ENCODE results near the gene IP6K3.

Gene IP6K3

GRCh38 chr6:33720998-33721397 lies 25.7 kb downstream of the IP6K3 start:
- no peak for DNase-seq

DNA sequence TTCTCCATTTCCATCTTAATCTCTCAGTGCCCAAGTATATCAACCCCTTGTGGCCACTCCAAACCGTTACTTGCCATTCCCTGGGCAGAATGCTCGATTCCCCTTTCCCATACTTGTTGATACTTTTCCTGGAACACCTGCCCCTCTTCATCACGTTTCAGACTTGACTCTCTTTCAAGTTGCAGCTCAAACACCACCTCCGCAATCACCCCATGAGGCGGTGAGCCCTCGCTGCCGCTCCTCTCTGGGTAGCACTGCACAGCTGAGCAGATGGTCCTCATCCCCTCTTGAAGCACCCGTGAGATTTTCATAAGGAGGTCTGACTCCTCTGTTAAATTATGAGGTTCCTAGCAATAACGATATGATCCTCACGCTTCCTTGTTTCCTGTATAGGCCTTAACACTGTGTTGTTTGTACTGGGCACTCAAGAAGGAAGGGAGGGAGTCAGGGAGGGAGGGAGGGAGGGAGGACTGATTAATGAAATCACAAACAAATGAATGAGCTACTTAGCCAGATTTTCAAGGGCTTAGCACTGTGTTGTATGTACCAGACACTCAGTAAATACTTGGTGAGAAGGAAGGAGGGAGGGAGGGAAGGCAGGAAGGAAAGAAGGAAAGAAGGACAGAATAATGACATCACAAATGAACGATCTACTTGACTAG lies 27.2 kb downstream of the IP6K3 start:
- DNase-seq, result no peak

DNA sequence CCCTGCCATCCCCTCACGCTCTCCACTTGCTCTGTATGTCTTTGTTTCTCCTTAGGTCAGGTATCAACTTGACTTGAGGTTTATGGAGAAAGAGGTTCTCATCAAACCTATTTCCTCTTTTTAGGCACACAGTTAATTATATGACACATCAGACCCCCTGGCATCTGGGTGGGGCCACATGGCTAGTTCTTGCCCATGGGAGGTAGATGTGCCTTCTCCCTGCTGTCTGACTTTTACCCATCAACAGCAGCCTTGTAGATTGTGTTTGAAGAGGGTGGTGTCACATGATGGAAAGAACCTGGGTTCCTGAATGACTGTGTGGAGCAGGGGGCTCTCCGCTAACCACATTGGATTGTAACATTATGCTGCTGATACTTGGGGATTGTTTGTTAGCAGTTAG lies 28.0 kb downstream of the IP6K3 start:
- DNase-seq, result no peak

DNA sequence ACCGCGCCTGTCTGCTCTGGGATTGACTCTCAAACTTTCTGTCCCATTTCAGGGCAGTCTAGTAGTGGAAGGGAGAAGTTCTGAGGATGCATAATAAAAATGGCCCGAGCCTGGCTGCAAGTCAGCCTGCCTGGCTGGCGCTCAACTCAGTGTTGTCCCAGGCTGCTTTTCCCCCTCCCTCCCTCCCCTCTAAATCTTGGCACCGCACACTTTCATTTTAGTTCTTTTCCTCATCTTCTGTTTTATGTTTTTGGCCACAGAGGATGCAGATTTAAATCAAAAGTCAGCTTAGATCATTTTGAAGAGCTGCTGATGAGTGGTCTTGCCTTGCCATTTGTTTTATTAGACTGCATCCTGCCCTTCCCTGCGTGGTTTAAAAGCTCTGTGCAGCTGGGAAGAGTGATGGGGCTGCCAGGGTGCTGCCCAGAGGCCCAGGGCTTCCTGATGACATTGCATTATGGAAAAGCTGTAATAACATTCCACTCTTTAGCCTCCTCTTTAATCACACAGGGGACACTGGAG lies 28.7 kb downstream of the IP6K3 start:
- no peak for DNase-seq

DNA sequence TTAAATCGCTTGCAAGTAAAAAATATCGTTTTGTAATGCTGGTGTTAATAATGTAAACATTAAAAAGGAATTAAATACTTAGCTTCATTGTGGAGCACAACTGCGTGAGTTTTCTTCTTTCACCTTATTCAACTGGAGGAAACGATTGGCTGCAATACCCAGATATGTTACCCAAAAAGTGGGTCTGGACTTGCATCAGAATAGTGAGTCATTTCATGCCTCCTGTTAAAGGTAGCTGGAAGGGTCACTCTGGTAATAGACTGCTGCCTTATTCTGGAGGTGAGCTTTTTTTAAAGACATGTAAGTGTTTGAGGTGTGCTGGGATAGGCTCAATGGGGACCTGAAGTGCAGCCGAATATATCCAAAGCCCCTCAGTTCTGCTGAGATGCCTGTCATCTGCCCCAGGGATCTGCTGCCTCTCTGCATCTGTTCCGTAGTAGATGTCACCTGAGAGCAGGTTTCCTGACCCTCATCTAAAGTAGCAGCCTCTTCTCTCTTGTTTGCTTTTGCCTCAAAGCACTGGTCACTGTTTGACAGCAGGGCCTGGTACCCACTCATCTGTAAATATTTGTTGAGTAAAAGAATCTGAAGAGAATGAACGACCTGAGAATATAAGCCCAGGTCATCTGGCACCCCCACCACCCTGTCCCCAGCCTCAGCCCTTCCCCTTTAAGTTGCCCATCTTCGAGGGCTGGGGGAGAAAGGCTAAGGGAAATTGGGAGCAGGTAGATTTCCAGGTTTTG lies 29.6 kb downstream of the IP6K3 start:
- no peak for DNase-seq

GRCh38 chr6:33716379-33716778 lies 30.3 kb downstream of the IP6K3 start:
- no peak for DNase-seq

DNA sequence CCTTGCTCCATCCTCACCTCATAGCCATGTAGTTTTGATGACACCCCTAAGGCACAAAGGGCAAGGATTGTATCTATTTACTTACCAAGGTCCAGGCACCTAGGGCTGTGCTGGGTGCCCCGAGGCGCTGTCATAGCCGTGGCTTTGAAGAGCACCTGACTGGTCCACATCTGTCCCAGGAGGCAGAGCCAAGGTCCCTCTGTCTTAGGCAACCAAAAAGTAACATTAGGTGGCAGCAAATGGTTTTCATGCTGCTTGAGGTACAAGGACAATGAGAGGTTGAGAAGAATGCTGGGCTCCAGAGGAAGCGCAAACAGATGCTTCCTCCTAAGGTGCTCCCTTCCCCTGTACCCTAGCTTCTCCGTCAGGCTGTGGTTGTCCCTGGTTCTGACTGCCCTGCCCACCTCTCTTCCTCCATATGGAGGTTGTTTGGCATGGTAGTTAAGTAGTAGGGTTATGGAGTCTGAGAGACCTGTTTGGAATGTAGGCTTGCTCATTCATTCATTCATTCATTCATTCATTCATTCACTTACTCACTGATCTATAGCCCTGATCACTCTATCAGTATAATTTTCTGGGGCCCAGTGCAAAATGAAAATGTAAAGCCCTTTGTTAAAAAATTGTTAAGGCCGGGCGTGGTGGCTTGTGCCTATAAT lies 32.2 kb downstream of the IP6K3 start:
- no peak for DNase-seq

DNA sequence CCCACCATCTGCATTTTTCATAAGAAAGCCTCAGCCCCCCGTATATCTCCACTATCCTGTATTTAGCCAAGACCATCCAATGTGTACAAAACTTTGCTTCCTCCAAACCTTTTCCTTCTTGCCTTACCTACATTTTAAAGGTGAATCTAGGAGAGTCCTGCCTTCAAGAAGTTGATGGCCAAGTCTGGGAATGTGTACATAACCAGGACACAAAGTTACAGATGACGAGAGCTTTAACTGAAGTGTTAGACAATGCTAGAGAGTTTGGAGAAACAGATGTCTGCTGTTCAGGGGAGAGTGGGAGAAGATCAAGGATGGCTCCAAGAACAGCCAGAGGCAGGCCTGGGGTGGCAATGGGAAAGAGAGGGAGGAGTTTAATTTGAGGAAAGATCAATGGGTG lies 32.9 kb downstream of the IP6K3 start:
- no peak for DNase-seq

- DNase-seq, result no peak
Observed at GRCh38 chr6:33712914-33713313, 33.8 kb downstream of the IP6K3 start.

- DNase-seq, result peak; percentile 97
Observed at GRCh38 chr6:33711140-33712129, 35.3 kb downstream of the IP6K3 start, which contains the start of gene UQCC2. TSS of gene UQCC2 (minus strand) at chr6:33711700. CDS start at chr6:33711686, 14 bp downstream.

DNA sequence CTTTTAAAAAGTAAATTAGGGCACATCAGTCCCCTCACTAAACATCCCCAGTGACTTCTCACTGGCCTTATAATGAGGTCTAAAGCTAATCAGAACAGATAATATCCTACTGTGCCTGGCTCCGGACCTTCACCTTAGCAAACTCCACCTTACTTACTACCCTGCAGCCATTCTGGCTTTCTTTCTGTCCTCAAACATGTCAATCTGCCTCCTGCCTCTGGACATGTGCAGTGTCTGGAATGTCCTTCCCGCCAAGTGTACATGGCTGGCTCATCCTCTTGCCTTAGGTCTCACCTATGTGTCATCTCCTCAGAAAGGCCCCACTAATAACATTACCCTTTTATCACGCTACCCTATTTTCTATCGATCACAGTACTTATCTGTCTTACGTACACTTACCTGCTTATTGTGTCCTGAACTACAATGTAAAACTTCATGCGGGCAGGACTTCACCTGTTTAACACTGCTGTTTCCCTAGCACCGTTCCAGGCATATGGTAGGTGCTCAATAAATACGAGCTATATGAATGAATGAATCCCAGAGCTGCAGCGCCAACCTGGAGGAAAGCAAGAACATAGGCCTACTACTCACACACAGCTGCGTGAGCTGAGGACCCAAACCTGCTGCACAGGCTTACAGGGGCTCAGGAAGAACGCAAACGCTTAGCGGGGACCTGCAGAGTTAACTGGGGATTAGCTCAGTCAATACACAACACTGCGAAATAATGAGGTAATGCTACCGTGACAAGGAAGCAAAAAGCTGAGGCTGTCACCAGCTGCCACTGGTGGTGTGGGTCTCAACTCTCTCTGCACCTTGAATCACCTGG lies 36.2 kb downstream of the IP6K3 start:
- no peak for DNase-seq

- no peak for DNase-seq
Observed at GRCh38 chr6:33709605-33710295, 37.0 kb downstream of the IP6K3 start.

DNA sequence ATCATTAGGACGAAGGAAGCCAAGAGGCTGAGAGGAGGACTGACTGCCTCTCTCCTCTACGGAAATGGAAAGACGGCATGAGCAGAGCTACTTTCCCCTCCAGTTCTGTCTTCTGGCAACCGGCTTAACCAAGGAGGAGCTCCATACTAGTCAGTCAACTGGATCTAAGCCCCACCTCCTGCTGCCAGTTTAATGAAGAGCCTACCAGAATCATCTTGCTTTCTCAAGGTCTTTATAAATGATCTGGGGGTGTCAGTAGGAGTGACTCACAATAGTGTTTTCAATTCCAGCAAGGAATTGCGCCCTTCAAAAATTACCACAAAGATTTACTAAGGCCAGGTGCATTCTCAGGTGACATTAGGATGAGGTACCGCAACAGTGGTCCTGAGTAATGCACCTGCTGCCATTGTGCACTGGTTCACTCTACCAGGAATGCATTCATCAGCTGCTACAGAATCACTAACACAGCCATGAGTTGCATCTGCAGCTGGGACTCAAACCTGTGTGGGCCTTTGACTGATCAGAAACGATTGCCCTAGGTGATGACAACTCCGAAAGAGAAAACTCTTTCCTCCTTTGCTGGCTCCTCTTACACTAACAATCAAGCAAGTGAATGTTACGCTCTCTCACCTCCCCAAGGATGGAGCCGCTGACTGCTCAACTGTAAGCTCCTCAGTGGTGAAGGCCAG lies 38.0 kb downstream of the IP6K3 start:
- DNase-seq, result no peak

DNA sequence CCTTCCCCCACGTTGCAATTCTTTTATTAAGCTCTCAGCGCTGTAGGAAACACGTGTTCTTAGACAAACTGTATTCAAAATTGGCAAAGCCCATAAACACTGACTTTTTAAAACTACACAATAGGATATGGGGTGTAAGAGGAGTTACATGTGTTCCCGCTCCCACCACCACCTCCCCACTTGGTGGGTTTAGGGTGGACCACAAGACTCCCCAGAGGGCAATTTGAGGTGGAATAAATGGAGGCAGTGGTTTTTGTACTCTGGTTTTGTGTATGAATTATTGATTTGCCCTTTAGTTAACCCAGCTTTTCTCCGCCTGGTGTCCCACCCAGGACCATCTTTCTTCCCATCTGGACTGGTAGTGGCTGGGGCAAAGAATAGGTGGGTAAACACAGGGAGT lies 38.9 kb downstream of the IP6K3 start:
- DNase-seq, result no peak

- no peak for DNase-seq
Observed at GRCh38 chr6:33705955-33706725, 40.6 kb downstream of the IP6K3 start.

DNA sequence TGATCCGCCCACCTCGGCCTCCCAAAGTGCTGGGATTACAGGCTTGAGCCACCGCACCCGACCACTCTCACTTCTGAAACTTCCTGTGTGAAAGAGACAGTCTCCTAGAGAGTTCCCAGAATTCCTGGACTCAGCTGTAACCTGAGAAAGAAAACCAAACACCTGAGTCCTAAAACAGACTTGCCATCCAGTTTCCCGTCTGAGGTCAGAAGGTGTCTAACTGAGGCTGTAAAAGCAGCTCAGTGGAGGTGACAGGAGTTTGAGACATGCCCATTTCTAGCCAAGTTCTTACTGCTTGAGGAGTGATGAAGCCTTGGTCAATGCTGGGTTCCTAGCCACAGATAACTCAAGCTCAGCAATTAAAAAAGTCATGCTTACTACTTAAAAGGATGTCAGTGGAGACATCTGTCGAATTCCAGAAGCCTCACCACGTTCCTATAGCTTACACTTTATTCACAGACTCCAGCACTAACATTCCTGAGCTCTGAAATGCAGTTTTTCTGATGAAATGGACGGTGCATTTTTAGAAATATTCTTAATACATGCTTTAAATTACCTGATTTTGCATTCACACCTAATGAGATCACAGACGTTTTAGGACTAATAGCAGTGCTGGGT lies 41.3 kb downstream of the IP6K3 start:
- DNase-seq, result no peak

DNA sequence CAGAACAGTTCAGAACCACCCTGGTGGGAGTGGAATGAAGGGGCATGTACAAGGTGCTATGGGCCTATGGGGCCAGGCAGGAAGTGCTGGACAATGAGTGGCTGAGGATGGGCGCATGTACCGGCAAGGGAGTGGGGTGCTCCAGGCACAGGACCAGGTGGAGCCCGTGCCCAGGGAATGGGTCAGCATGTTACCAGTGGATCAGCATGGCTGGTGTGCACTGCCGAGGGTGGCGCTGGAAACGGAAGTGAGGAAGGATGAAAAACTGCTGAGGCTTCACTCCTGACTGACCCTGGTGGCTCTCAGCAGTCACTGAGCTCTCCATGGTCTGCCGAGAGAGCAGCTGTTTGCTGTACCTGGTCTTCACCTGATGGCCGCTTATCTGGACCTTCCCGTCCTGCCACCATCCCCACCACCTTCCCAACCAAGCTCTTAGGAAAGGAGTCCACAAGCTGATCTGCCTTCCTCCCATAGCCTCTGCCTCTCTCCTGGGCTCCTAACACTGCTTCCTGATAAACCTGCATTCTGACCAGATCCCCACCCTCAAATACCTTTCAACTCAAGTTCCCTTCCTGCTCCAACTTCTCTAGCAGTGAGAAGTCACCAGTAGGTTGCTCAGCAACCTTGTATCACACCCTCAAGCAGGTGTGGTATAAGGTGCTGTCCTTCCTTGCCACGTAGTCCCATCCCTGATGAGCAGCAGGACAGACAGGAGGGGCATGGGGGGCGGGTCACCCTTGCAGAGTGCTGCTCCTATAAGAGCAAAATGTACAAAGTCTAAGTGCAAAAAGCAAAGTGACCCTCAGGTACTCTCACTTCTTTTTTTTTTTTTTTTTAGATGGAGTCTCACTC lies 42.3 kb downstream of the IP6K3 start:
- DNase-seq, result no peak

GRCh38 chr6:33702345-33702977 lies 44.2 kb downstream of the IP6K3 start:
- DNase-seq, result peak; percentile 33
